ENCODE data around the gene SYT5. TPM values are rescaled to one million over a fixed set of nuclear protein-coding genes. Genes with fewer than 3 reads are reported as not detected.

The SYT5 gene
- total and polyA plus RNA-seq, 2 donors (not counting 1 experiment from before 2014, with no cell fraction given), result 0.05 to 0.50 TPM

DNA sequence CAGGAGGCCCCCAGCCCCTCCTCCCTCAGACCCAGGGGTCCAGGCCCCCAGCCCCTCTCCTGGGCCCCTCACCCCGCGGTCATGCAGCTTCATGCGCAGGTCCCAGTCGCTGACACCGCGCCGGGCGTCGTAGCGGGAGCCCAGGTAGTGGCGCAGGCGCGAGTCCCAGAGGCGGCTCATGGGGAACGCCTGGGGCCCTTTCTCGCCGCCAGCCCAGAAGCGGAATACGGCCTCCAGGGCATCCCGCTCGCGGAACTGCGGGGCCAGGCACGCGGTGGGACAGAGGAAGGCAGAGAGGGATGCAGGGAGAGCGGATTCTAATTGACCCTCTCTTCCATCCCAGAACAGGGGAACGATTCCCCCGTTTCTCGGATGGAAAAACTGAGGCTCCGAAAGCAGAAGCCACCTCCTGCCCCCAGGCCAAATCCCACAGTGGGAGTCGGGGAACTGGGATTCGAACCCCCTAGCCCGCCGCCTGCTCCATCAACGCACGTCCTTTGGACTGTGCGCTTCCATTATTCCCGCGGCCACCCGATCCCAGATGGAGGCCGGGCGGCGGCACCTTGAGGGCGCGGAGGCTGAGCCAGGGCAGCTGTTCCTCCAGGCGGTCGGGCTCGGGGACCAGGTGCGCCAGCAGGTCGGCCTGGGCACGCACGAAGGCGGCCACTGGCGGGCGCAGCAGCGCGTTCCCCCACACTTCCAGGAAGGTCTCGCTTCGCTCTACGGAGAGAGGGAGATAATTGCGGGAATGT lies 18.3 kb downstream of the SYT5 start:
- DNase-seq (ENCODE audit: low read depth in 2 of 2), result no peak

DNA sequence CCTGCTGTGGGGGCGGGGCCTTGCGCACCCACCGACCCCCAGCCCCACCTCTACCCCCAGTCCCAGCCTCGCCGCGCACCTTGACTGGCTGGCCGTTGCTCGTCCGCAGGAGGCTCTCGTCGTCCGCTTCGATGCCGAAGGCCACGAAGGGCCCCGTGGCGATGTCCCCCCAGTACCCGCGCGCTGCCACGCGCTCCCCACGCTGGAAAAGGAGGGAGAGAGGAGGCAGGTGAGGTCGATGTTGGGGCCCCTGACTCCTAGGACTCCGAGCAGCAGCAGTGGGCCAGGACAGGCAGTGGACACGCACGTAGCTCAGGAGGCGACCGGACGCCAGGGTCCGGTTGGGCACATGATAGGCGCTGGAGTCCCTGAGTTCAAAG lies 19.1 kb downstream of the SYT5 start:
- Histone ChIP-seq H3K9ac (ENCODE audit: insufficient read depth, low read length) (no peak overlapping the region), H3K27me3 (ENCODE audit: control insufficient read depth, insufficient read depth, low read length) (peaks cover 11% of the 10 kb centered on the region), H3K27ac (ENCODE audit: insufficient read depth, low read length) (no peak overlapping the region), H3K9me3 (ENCODE audit: control insufficient read depth, insufficient read depth, low read depth, low read length) (no peaks in the 10 kb centered on the region), H2AFZ (ENCODE audit: low read length) (no peak overlapping the region), H3K36me3 (ENCODE audit: control insufficient read depth, insufficient read depth, low read length) (no peaks in the 10 kb centered on the region), H3K79me2 (ENCODE audit: control insufficient read depth, insufficient read depth, low read length) (no peaks in the 10 kb centered on the region), H3K4me1 (ENCODE audit: control insufficient read depth, extremely low read depth, insufficient read depth, low read length) (peaks cover 6% of the 10 kb centered on the region), H3K4me2 (ENCODE audit: extremely low read depth, insufficient read depth, low read length) (no peak overlapping the region), H3K4me3 (replicated peaks in 1 of 4; ENCODE audit: control extremely low read depth in 1 of 4, insufficient read depth in 1 of 4, low read depth in 3 of 4, low read length in 4 of 4) (no peak overlapping the region), H4K20me1 (ENCODE audit: control insufficient read depth, extremely low read depth, insufficient read depth, low read length) (no peaks in the 10 kb centered on the region)
- TF ChIP-seq, protein P1, sequence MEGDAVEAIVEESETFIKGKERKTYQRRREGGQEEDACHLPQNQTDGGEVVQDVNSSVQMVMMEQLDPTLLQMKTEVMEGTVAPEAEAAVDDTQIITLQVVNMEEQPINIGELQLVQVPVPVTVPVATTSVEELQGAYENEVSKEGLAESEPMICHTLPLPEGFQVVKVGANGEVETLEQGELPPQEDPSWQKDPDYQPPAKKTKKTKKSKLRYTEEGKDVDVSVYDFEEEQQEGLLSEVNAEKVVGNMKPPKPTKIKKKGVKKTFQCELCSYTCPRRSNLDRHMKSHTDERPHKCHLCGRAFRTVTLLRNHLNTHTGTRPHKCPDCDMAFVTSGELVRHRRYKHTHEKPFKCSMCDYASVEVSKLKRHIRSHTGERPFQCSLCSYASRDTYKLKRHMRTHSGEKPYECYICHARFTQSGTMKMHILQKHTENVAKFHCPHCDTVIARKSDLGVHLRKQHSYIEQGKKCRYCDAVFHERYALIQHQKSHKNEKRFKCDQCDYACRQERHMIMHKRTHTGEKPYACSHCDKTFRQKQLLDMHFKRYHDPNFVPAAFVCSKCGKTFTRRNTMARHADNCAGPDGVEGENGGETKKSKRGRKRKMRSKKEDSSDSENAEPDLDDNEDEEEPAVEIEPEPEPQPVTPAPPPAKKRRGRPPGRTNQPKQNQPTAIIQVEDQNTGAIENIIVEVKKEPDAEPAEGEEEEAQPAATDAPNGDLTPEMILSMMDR (conservative IDR thresholded peaks at IDR 0.05 in 1 of 2, IDR thresholded peaks at IDR 0.05 in 1 of 2; ENCODE audit: low read depth in 1 of 2, low read length in 2 of 2), result no peak
- no peak for TF ChIP-seq EZH2 (IDR thresholded peaks at IDR 0.05; ENCODE audit: low read length, missing control alignments)
- DNase-seq (ENCODE audit: low read depth in 2 of 2), result no peak

More for the DNA sequence above, 18.3 kb downstream of the SYT5 start:
- H2AFZ ChIP-seq (ENCODE audit: low read length), result no peak overlapping the region
- peaks cover 6% of the 10 kb centered on the region for H3K4me1 ChIP-seq (ENCODE audit: control insufficient read depth, extremely low read depth, insufficient read depth, low read length)
- H3K79me2 ChIP-seq (ENCODE audit: control insufficient read depth, insufficient read depth, low read length), result no peaks in the 10 kb centered on the region
- no peak overlapping the region for H3K9ac ChIP-seq (ENCODE audit: insufficient read depth, low read length)
- no peak overlapping the region for H3K27ac ChIP-seq (ENCODE audit: insufficient read depth, low read length)
- H3K27me3 ChIP-seq (ENCODE audit: control insufficient read depth, insufficient read depth, low read length), result peaks cover 11% of the 10 kb centered on the region
- no peaks in the 10 kb centered on the region for H4K20me1 ChIP-seq (ENCODE audit: control insufficient read depth, extremely low read depth, insufficient read depth, low read length)
- no peak overlapping the region for H3K4me3 ChIP-seq (replicated peaks in 1 of 4; ENCODE audit: control extremely low read depth in 1 of 4, insufficient read depth in 1 of 4, low read depth in 3 of 4, low read length in 4 of 4)
- no peaks in the 10 kb centered on the region for H3K36me3 ChIP-seq (ENCODE audit: control insufficient read depth, insufficient read depth, low read length)
- H3K9me3 ChIP-seq (ENCODE audit: control insufficient read depth, insufficient read depth, low read depth, low read length), result no peaks in the 10 kb centered on the region
- TF ChIP-seq EZH2 (IDR thresholded peaks at IDR 0.05; ENCODE audit: low read length, missing control alignments), result peak; percentile 46
- TF ChIP-seq, protein P1 (conservative IDR thresholded peaks at IDR 0.05 in 1 of 2, IDR thresholded peaks at IDR 0.05 in 1 of 2; ENCODE audit: low read depth in 1 of 2, low read length in 2 of 2), result no peak
- no peak overlapping the region for H3K4me2 ChIP-seq (ENCODE audit: extremely low read depth, insufficient read depth, low read length)

DNA sequence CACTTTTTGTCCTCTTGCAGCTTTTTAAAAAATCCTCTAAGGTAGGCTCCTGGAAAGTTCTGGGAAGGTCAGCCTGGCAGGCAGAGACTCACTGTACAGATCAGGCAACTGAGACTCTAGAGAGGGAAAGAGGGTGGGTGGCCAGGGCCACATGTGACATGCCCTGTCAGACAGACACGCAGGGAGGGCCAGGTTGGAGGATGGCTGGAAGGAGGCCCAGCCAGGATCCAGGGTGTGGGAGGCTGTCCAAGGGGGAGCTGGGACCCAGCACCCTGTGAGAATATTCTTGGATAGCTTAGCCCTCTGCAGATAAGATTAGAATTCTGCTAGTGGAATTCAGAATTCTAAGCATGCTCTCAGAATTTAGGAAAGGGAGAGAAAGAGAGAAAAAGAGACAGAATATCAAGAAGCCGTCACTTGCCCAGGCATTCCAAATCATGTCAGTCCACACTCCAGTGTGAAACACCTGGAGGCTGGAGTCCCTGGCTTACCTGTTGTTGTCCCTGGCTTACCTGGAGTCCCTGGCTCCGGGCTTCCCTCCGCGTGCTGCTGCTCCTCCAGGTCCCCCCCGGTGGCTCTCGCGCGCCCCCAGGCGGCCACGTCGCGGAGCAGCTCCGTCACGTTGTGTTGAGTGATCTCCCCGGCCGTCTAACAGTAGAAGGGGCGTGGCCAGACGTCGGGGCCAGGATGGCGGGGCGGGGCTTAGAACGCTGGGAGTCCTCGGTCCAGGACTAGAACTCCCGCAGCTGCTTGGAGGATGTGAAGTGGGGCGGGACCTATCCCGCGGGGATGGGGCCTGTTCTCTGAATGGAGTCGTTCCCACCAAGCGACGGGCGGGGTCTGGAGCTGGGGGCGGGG lies 19.7 kb downstream of the SYT5 start:
- Histone ChIP-seq H3K36me3 (ENCODE audit: control insufficient read depth, insufficient read depth, low read length) (no peaks in the 10 kb centered on the region), H3K4me2 (ENCODE audit: extremely low read depth, insufficient read depth, low read length) (no peak overlapping the region), H3K4me1 (ENCODE audit: control insufficient read depth, extremely low read depth, insufficient read depth, low read length) (peaks cover 6% of the 10 kb centered on the region), H3K27ac (ENCODE audit: insufficient read depth, low read length) (no peak overlapping the region), H3K27me3 (ENCODE audit: control insufficient read depth, insufficient read depth, low read length) (peaks cover 11% of the 10 kb centered on the region), H3K9me3 (ENCODE audit: control insufficient read depth, insufficient read depth, low read depth, low read length) (no peaks in the 10 kb centered on the region), H2AFZ (ENCODE audit: low read length) (no peak overlapping the region), H3K79me2 (ENCODE audit: control insufficient read depth, insufficient read depth, low read length) (no peaks in the 10 kb centered on the region), H3K9ac (ENCODE audit: insufficient read depth, low read length) (no peak overlapping the region), H3K4me3 (replicated peaks in 1 of 4; ENCODE audit: control extremely low read depth in 1 of 4, insufficient read depth in 1 of 4, low read depth in 3 of 4, low read length in 4 of 4) (no peak overlapping the region), H4K20me1 (ENCODE audit: control insufficient read depth, extremely low read depth, insufficient read depth, low read length) (no peaks in the 10 kb centered on the region)
- peak; percentile 51 to 80 for DNase-seq (ENCODE audit: low read depth in 2 of 2)
- no peak for TF ChIP-seq EZH2 (IDR thresholded peaks at IDR 0.05; ENCODE audit: low read length, missing control alignments)
- TF ChIP-seq, protein P1 (conservative IDR thresholded peaks at IDR 0.05 in 1 of 2, IDR thresholded peaks at IDR 0.05 in 1 of 2; ENCODE audit: low read depth in 1 of 2, low read length in 2 of 2), result peak; percentile 70 to 80
